Hepatocyte (in vitro differentiated cells): ENCODE measurements around the gene PRDM1. TPM values are rescaled to one million over a fixed set of nuclear protein-coding genes. Genes with fewer than 3 reads are reported as not detected.

Source experiments
- DNase-seq: peaks from one replicate; pipeline ENCODE4 v3.0.0-alpha.2; 2016; ENCODE audit warnings: low spot score
- H2AFZ ChIP-seq: fragments of 200-600 bp; sonication (generic); 2 replicates; pipeline ENCODE4 v1.6.0; 2016; ENCODE audit warnings: antibody characterized with exemption, mild to moderate bottlenecking
- H3K27ac ChIP-seq: fragments of 200-600 bp; sonication (generic); 2 replicates; pipeline ENCODE4 v1.5.1; 2016; ENCODE audit warnings: mild to moderate bottlenecking
- H3K27me3 ChIP-seq: fragments of 200-600 bp; sonication (generic); 2 replicates; pipeline ENCODE4 v1.6.1; 2016
- H3K36me3 ChIP-seq: fragments of 200-600 bp; sonication (generic); replicated peaks from 2 replicates; pipeline ENCODE4 v1.5.1; 2016; ENCODE audit warnings: low read depth; ENCODE audit not compliant: insufficient read depth
- H3K4me1 ChIP-seq: fragments of 200-600 bp; sonication (generic); 2 replicates; pipeline ENCODE4 v1.5.1; 2016; ENCODE audit warnings: mild to moderate bottlenecking, moderate library complexity; ENCODE audit not compliant: insufficient read depth
- H3K4me2 ChIP-seq: fragments of 200-600 bp; sonication (generic); 2 replicates; pipeline ENCODE4 v1.6.0; 2016
- H3K4me3 ChIP-seq: fragments of 200-600 bp; sonication (generic); 2 replicates; pipeline ENCODE4 v1.5.1; 2016; ENCODE audit warnings: mild to moderate bottlenecking
- H3K79me2 ChIP-seq: fragments of 200-600 bp; sonication (generic); 2 replicates; pipeline ENCODE4 v1.6.0; 2017; ENCODE audit warnings: mild to moderate bottlenecking
- H3K9me2 ChIP-seq: fragments of 200-600 bp; sonication (generic); replicated peaks from 2 replicates; pipeline ENCODE4 v1.6.0; 2017; ENCODE audit warnings: mild to moderate bottlenecking; ENCODE audit not compliant: insufficient read depth
- H3K9me3 ChIP-seq: fragments of 200-600 bp; sonication (generic); 2 replicates; pipeline ENCODE4 v1.5.1; 2016; ENCODE audit warnings: low read depth, mild to moderate bottlenecking
- H4K20me1 ChIP-seq: fragments of 200-600 bp; sonication (generic); 2 replicates; pipeline ENCODE4 v1.6.0; 2016; ENCODE audit warnings: mild to moderate bottlenecking; ENCODE audit not compliant: insufficient read depth, poor library complexity, severe bottlenecking
- CTCF ChIP-seq: fragments of 200-600 bp; sonication (generic); IDR thresholded peaks from 2 replicates; pipeline ENCODE4 v1.5.1; 2016; ENCODE audit warnings: antibody characterized with exemption, mild to moderate bottlenecking; ENCODE audit not compliant: poor library complexity
- EZH2 ChIP-seq: fragments of 200-600 bp; sonication (generic); IDR thresholded peaks from 2 replicates; pipeline ENCODE4 v1.6.1; 2016; ENCODE audit warnings: antibody characterized with exemption, mild to moderate bottlenecking, borderline replicate concordance
- EZH2phosphoT487 ChIP-seq: fragments of 200-600 bp; sonication (generic); IDR thresholded peaks from one replicate; pipeline ENCODE4 v1.6.1; 2018; ENCODE audit warnings: antibody characterized with exemption, mild to moderate bottlenecking, low read depth, moderate library complexity; ENCODE audit not compliant: unreplicated experiment, severe bottlenecking
- WGBS: methylation state at CpG from one replicate; pipeline ENCODE4 v1.1.6; 2016; ENCODE audit warnings: low lambda C conversion rate; ENCODE audit errors: missing lambda C conversion rate; 5-methylcytosine and 5-hydroxymethylcytosine counted together
- polyA plus RNA-seq: library from polyadenylated mRNA; unstranded; fragments of >200 nt; fragmentation: Nextera tagmentation; extraction: Ambion mirVana; gene quantifications from 2 replicates; pipeline ENCODE4 v1.2.1, GENCODE V29; 2016
- total RNA-seq: library from RNA; depleted of rRNA; stranded (reverse); fragments of >200 nt; gene quantifications from 2 replicates; pipeline ENCODE4 v1.2.3, GENCODE V29; 2014

PRDM1 gene
- total and polyA plus RNA-seq, 2 experiments from 2014 or later: 18.0 to 19.3 TPM

GRCh38 chr6:106118835-106119431 is 32.8 kb downstream of the PRDM1 start:
- DNase-seq: no peak
- Histone ChIP-seq H3K9me3 (no peaks in the 10 kb centered on the region), H3K27ac (peak overlapping the region; percentile 82), H4K20me1 (no peaks in the 10 kb centered on the region), H3K79me2 (no peaks in the 10 kb centered on the region), H3K27me3 (no peaks in the 10 kb centered on the region), H3K4me3 (no peak overlapping the region), H3K4me1 (peaks cover 4% of the 10 kb centered on the region), H2AFZ (no peak overlapping the region), H3K36me3 (no peaks in the 10 kb centered on the region), H3K4me2 (peak overlapping the region; percentile 1), H3K9me2 (no peaks in the 10 kb centered on the region)
- WGBS: 94% methylated on average over 3 of the region's 3 CpGs
- TF ChIP-seq EZH2 (no peak), CTCF (no peak), EZH2phosphoT487 (no peak)

GRCh38 chr6:106119546-106119945 is 33.4 kb downstream of the PRDM1 start:
- DNase-seq: peak; percentile 77
- peaks cover 4% of the 10 kb centered on the region for H3K4me1 ChIP-seq
- H2AFZ ChIP-seq: no peak overlapping the region

GRCh38 chr6:106120006-106120405 is 33.9 kb downstream of the PRDM1 start:
- H3K4me2 ChIP-seq: no peak overlapping the region
- H3K27ac ChIP-seq: peak overlapping the region; percentile 90
- no peak overlapping the region for H3K4me3 ChIP-seq
- no peaks in the 10 kb centered on the region for H3K9me3 ChIP-seq
- 91% methylated on average over 2 of the region's 2 CpGs for WGBS
- no peak for TF ChIP-seq CTCF
- TF ChIP-seq EZH2: no peak
- TF ChIP-seq EZH2phosphoT487: no peak
- no peaks in the 10 kb centered on the region for H3K27me3 ChIP-seq
- no peak overlapping the region for H2AFZ ChIP-seq
- no peaks in the 10 kb centered on the region for H3K36me3 ChIP-seq
- no peaks in the 10 kb centered on the region for H3K9me2 ChIP-seq
- H3K4me1 ChIP-seq: peaks cover 4% of the 10 kb centered on the region
- no peak for DNase-seq
- no peaks in the 10 kb centered on the region for H4K20me1 ChIP-seq
- H3K79me2 ChIP-seq: no peaks in the 10 kb centered on the region

More at GRCh38 chr6:106119546-106119945, 33.4 kb downstream of the PRDM1 start:
- TF ChIP-seq EZH2 (no peak), CTCF (no peak), EZH2phosphoT487 (no peak)
- 50% methylated on average over 9 of the region's 9 CpGs for WGBS
- H3K4me2 ChIP-seq: peak overlapping the region; percentile 1
- no peaks in the 10 kb centered on the region for H3K36me3 ChIP-seq
- no peak overlapping the region for H3K4me3 ChIP-seq
- no peaks in the 10 kb centered on the region for H3K9me3 ChIP-seq
- no peaks in the 10 kb centered on the region for H3K27me3 ChIP-seq
- peak overlapping the region; percentile 90 for H3K27ac ChIP-seq
- no peaks in the 10 kb centered on the region for H3K79me2 ChIP-seq
- H3K9me2 ChIP-seq: no peaks in the 10 kb centered on the region
- H4K20me1 ChIP-seq: no peaks in the 10 kb centered on the region
